ENCODE results near the gene MEPE.

Gene MEPE, protein sequence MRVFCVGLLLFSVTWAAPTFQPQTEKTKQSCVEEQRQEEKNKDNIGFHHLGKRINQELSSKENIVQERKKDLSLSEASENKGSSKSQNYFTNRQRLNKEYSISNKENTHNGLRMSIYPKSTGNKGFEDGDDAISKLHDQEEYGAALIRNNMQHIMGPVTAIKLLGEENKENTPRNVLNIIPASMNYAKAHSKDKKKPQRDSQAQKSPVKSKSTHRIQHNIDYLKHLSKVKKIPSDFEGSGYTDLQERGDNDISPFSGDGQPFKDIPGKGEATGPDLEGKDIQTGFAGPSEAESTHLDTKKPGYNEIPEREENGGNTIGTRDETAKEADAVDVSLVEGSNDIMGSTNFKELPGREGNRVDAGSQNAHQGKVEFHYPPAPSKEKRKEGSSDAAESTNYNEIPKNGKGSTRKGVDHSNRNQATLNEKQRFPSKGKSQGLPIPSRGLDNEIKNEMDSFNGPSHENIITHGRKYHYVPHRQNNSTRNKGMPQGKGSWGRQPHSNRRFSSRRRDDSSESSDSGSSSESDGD

DNA sequence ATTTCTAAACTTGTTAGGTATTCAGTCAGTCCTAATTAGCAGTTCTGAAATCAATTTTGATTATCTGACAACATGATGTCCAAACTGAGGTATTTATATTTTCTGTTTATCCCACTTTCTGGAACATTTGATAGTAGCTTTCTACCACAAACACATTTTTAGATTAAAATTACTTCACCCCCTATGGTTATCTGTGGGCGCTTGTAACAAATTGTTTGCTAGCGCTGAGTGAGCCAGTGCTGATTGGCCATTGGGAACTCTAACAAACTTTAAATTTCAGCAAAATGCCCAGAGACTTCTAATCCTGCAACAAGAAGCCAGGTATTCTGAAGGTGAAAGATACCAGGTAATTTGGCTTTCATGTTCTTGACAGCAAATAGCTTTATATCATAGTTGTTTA is at the start of gene MEPE:
TSS of gene MEPE (plus strand) at position 301 of the 400 bp plus-strand sequence. CDS start 1,746 bp downstream, outside the sequence.
- TF ChIP-seq, protein P1, sequence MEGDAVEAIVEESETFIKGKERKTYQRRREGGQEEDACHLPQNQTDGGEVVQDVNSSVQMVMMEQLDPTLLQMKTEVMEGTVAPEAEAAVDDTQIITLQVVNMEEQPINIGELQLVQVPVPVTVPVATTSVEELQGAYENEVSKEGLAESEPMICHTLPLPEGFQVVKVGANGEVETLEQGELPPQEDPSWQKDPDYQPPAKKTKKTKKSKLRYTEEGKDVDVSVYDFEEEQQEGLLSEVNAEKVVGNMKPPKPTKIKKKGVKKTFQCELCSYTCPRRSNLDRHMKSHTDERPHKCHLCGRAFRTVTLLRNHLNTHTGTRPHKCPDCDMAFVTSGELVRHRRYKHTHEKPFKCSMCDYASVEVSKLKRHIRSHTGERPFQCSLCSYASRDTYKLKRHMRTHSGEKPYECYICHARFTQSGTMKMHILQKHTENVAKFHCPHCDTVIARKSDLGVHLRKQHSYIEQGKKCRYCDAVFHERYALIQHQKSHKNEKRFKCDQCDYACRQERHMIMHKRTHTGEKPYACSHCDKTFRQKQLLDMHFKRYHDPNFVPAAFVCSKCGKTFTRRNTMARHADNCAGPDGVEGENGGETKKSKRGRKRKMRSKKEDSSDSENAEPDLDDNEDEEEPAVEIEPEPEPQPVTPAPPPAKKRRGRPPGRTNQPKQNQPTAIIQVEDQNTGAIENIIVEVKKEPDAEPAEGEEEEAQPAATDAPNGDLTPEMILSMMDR (IDR thresholded peaks at IDR 0.05; ENCODE audit: control insufficient read depth, insufficient read depth, low read depth, low read length, missing control alignments), result no peak
- no peak for DNase-seq (ENCODE audit: low read depth)
- no peak within 1 kb of the TSS for H3K4me3 ChIP-seq (ENCODE audit: control insufficient read depth, low read depth, low read length)

DNA sequence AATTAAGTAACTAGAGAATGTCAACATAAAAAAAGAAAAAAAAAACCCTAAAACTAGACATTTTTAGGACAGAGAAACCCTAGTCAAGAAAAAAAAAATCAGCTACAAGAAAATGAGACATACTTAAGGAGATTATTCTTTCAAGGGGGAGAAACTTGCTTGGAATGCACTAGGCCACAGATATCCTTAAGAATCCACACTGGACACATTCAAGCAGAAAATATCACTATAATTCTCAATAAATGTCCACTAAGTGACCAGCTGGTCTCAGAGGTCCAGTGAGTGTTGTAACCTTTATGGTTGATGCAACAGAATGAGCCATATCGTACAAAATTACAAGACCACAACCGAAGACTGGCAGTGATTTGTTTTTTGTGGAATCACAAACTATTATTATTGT is 49.0 kb upstream of the MEPE start:
- DNase-seq (ENCODE audit: low read depth), result peak; percentile 28
- TF ChIP-seq, protein P1 (IDR thresholded peaks at IDR 0.05; ENCODE audit: control insufficient read depth, insufficient read depth, low read depth, low read length, missing control alignments), result no peak

DNA sequence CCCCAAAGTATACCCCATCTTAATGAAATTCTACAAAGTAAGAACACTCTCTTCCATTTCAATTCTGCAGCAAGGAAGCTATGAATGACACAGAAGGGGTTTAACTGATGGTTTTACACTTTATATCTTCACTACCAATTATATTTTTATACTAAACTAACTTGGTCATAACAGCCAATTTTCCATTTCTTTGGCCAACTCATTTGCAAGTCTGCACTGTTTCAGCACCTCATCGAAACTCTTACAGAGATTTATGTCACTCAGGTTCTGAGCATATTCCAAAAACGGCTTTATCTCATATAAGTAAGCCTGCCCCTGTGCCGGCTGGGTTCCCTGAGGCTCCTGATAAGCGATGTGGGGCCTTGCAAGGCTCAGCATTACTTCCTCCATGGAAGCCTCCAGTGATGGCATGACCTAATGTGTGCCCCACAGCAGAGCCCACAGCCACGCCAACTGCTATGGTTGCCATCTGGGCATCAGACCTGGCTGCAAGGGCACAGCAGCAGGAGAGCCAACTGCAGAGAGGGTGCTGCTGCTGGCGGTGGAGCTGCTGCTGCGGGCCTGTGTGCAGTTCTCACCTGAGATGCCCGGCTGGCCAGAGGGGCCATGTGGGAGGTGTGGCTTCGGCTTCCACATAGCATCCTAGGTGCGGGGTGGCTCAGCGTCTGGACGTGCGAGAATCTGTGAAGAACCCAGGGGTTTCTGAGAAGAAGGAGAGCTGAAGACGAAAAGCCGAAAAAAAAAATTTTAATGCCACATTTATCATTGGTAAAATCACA is 46.8 kb upstream of the MEPE start:
- DNase-seq (ENCODE audit: low read depth), result no peak
- TF ChIP-seq, protein P1 (IDR thresholded peaks at IDR 0.05; ENCODE audit: control insufficient read depth, insufficient read depth, low read depth, low read length, missing control alignments), result no peak
- no peak overlapping the region for H3K4me3 ChIP-seq (ENCODE audit: control insufficient read depth, low read depth, low read length)

More for the DNA sequence above, 49.0 kb upstream of the MEPE start:
- H3K4me3 ChIP-seq (ENCODE audit: control insufficient read depth, low read depth, low read length), result no peak overlapping the region

DNA sequence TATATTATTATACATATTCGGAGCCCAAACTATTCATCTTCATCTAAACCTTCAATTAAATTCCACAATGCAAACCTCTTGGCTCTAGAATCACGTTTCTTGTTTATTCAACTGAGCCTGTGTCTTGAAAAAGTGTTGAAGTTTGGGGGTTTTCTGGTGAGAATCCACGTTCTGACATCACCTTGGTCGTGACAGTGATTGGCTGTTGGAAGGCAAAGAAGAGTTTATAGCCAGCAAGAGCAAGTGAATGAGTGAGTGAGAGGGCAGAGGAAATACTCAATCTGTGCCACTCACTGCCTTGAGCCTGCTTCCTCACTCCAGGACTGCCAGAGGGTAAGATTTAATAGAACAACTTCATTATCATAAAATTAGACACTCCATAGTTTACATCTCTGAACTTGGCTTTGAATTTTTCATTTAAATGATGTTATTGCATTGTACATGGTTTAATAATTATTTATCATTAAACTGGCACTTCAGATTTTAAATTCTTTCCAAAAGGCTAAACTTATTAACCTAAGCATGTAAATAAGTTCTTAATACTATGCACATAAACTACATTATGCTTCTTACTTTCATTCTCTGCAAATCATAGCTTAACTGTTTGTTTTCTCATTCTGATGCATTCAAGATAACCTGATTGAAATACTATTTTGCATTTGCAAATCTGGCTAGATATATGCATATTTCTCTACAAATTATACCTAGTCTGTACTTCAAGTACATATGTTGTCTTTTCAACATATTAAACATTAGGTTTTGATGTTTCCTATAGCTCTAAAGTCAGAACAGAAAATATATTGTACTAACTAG is 33.3 kb upstream of the MEPE start, which contains the start of gene IBSP:
TSS of gene IBSP (plus strand) at position 254 of the 813 bp plus-strand sequence. CDS start 2,808 bp downstream, outside the sequence.
- TF ChIP-seq, protein P1 (IDR thresholded peaks at IDR 0.05; ENCODE audit: control insufficient read depth, insufficient read depth, low read depth, low read length, missing control alignments), result no peak
- no peak for DNase-seq (ENCODE audit: low read depth)

DNA sequence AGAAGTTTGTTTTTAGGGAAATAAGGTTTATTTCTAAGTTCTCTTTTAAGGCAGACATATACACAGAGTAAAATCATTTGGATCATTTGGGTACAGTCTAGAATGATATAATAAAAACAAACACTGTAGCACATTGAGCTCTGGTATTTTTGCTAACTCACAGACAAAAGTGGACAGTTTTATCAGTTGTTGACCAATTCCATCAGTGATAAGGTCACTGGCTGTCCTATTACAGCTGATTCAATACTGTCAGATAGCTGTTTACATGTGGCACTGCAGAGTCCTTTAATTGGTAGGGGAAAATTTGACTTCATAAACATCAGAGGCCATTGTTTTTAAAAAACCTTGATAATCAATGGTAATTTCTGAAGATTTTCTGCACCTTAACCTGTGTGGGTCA is 29.9 kb upstream of the MEPE start:
- DNase-seq (ENCODE audit: low read depth), result no peak

More for the DNA sequence above, 33.3 kb upstream of the MEPE start, which contains the start of gene IBSP:
- no peak within 1 kb of the TSS for H3K4me3 ChIP-seq (ENCODE audit: control insufficient read depth, low read depth, low read length)

More for the DNA sequence above, 29.9 kb upstream of the MEPE start:
- TF ChIP-seq, protein P1 (IDR thresholded peaks at IDR 0.05; ENCODE audit: control insufficient read depth, insufficient read depth, low read depth, low read length, missing control alignments), result no peak
- H3K4me3 ChIP-seq (ENCODE audit: control insufficient read depth, low read depth, low read length), result no peak overlapping the region
